Sigmoid colon (tissue), 4 donors: ENCODE results near the gene ZNF581.

Source experiments
- CTCF ChIP-seq, 4 experiments: fragments of 450-650 bp in 3 of 4; fragments of 200-600 bp in 1 of 4; IDR thresholded peaks; one replicate each; pipeline ENCODE4 v1.5.1; 2016 to 2019; ENCODE audit warnings: antibody characterized with exemption in 4 of 4, mild to moderate bottlenecking in 3 of 4, moderate library complexity in 2 of 4
- EP300 ChIP-seq, 4 donors: sonication (generic); formaldehyde crosslinking; IDR thresholded peaks; one replicate each; pipeline ENCODE4 v1.6.1; 2017; ENCODE audit warnings: antibody characterized with exemption in 4 of 4
- POLR2A ChIP-seq, 2 donors: fragments of 450-650 bp; IDR thresholded peaks; one replicate each; pipeline ENCODE4 v1.6.1; 2016; ENCODE audit warnings: antibody characterized with exemption in 2 of 2, mild to moderate bottlenecking in 2 of 2, moderate library complexity in 2 of 2

- TF ChIP-seq EP300 (IDR thresholded peaks at IDR 0.05) (no peak), CTCF (IDR thresholded peaks at IDR 0.05) (no peak), POLR2A (IDR thresholded peaks at IDR 0.05) (no peak)
Observed at GRCh38 chr19:55663846-55664536, 20.5 kb downstream of the ZNF581 start.
